NCI-H128 (cell line): ENCODE data around the gene IL10RB.
"Not testable (repeated sequence)": the region's sequence is repeated elsewhere in the genome, so short reads cannot be mapped to it uniquely, and the experiment has no call there.

Experiments
- DNase-seq: peaks from one replicate; lab custom pipeline; 2025; ENCODE audit not compliant: unreplicated experiment; lab: John Stamatoyannopoulos, UW

IL10RB gene

GRCh38 chr21:33266050-33266788 is at the start of gene IL10RB:
Gene IL10RB, plus strand, starts transcription at chr21:33266367. Its CDS starts 99 bp downstream, at chr21:33266466.
- peak; percentile 45 for DNase-seq

- DNase-seq: no peak
These were observed 49.0 kb upstream of the IL10RB start for GRCh38 chr21:33217138-33217520.

GRCh38 chr21:33219300-33219699 is 46.9 kb upstream of the IL10RB start:
- DNase-seq: no peak

GRCh38 chr21:33219954-33220353 is 46.2 kb upstream of the IL10RB start:
- DNase-seq: no peak

- not testable (repeated sequence) for DNase-seq
These were observed 40.8 kb upstream of the IL10RB start for GRCh38 chr21:33225376-33225775.

GRCh38 chr21:33228455-33228854 is 37.7 kb upstream of the IL10RB start:
- no peak for DNase-seq

GRCh38 chr21:33229099-33229783 is 36.9 kb upstream of the IL10RB start:
- DNase-seq: no peak

GRCh38 chr21:33229784-33230544 is 36.2 kb upstream of the IL10RB start, which contains the start of gene IFNAR2:
Gene IFNAR2, plus strand, starts transcription at chr21:33229938. Its CDS starts 11,985 bp downstream, at chr21:33241923.
- DNase-seq: no peak

- DNase-seq: no peak
These were observed 35.4 kb upstream of the IL10RB start for GRCh38 chr21:33230545-33231324.

GRCh38 chr21:33231526-33231925 is 34.6 kb upstream of the IL10RB start:
- no peak for DNase-seq

GRCh38 chr21:33232291-33233034 is 33.7 kb upstream of the IL10RB start:
- DNase-seq: no peak

- DNase-seq: no peak
These were observed 31.3 kb upstream of the IL10RB start for GRCh38 chr21:33234635-33235520.

GRCh38 chr21:33236013-33236686 is 30.0 kb upstream of the IL10RB start:
- no peak for DNase-seq

- DNase-seq: no peak
These were observed 29.4 kb upstream of the IL10RB start for GRCh38 chr21:33236766-33237165.

GRCh38 chr21:33237486-33237885 is 28.7 kb upstream of the IL10RB start:
- no peak for DNase-seq

- no peak for DNase-seq
These were observed 28.0 kb upstream of the IL10RB start for GRCh38 chr21:33238146-33238545.

- DNase-seq: no peak
These were observed 27.5 kb upstream of the IL10RB start for GRCh38 chr21:33238565-33239255.

GRCh38 chr21:33239559-33240127 is 26.5 kb upstream of the IL10RB start:
- DNase-seq: not testable (repeated sequence)
